Stimulated activated naive CD4-positive, alpha-beta T cell (primary cell): ENCODE measurements around the gene SLC1A2.

ENCODE experiments used
- DNase-seq, 6 experiments: peaks; one replicate each; lab custom pipeline; 2025; lab: John Stamatoyannopoulos, UW

The SLC1A2 gene

GRCh38 chr11:35419184-35419829, at the start of gene SLC1A2:
Gene SLC1A2 (minus strand): TSS chr11:35419558. CDS start chr11:35418966, 592 bp downstream.
- no peak for DNase-seq

DNA sequence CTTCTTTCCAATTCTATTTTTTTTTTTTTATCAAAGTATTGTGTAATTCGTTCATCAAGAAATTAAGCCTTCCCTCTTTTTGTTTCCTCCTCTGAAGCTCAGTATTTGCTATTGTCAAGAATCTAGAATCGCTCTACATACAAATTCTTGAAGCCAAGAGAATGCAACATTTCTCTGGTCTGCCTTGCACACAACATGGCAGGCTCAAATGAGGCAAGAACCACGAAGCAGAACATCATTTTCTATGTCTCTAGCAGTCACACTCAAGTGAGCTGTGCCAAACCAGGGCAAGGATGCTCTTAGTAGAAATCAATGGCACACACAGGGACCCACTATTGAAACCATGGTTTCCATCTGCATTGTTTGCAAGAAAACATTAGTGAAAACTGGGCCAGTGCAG, 46.7 kb upstream of the SLC1A2 start:
- DNase-seq, result no peak

DNA sequence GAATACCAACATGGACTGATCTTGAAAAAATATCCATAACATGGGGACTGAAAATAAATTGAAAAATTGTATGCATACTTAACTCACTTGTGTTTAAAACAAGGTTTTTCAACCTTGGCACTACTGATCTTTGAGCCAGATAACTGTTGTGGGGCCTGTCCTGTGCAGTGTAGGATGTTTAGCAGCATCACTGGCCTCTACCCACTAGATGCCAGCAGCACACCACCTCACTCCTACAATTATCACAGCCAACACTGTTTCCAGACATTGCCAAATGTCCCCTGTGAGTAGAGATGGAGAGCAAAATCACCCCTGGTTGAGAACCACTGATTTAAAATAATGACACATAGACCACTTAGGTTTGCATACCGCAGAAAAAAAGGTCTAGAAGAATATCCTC, 45.0 kb upstream of the SLC1A2 start:
- no peak for DNase-seq

GRCh38 chr11:35463331-35463751, 44.0 kb upstream of the SLC1A2 start:
- DNase-seq, result no peak

DNA sequence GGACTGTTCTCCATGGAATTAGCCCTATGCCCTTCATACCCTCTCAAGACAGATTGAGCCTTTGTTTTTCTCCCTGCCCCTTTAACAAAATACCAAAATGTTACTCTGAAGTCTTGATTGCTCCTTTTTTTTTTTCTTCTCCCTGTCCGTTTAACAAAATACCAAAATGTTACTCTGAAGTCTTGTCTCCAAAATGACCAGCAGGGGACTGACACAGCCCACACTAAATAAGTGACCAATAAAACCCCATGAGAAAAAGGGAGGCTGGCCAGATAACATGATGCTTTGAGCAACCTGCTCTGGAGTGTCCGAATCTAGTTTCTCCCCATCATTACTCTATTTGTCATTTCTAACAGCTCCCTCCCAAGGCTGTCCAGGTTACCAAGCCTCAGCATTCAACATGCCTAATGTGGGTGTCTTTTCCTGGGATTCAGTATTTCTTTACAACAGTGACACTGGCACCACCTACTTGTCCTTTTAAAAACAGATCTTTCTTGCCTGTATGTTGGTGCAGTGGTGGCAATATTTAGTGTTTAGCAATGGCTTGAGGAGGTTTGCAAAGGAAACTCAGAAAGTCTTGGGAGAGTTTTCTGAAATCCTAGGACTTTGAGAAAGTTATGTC, 42.7 kb upstream of the SLC1A2 start:
- DNase-seq, result no peak

- no peak for DNase-seq
Measured at GRCh38 chr11:35459489-35459888, 40.1 kb upstream of the SLC1A2 start.

GRCh38 chr11:35458846-35459245, 39.5 kb upstream of the SLC1A2 start:
- DNase-seq, result no peak

DNA sequence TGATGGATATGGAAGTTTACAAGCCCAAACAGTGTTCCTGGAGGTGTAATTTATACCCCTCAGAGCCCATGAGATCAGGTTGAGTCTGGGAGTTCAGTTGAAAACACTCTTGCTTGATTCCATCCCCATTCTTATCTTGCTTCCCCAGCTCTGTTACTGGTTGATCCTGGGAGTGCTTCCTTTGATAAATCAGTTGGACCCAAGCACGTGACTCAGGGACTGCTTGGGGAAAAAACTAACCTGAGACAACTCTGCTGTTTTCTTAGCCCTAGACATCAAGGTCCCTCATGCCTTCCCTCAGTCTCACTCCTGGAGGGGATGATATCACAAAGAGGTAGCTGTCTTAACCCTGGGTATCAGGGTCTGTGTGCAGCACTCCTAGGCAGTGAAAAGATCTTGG, 35.0 kb upstream of the SLC1A2 start:
- DNase-seq, result no peak

DNA sequence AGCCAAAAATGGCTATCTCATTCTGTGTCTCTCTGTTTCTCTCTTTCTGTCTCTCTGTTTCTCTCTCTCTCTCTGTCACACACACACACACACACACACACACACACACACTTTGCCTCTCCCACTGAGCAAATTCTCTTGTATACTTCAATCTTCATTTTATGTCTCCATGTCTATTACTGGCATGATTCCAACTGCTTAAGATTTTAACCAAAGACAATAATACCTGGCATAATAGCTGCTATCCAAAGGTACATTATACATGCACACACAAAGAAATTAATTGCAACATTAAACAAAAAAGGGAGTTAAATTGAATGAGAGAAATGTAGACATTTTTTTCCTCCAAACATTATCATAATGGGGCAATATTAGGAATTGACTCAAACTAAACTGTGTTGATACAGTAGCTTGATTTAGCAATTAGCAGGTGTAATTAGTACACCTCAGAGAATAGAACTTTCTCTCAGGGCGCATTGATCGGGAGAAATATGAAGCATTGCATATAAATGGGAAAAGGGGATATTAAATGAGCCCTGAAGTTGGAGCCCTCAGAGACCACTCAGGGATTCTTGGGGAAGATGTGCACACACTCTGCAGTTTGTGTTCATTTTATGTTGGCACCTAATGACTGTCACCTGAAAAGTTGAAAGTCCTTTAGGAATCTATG, 17.4 kb upstream of the SLC1A2 start:
- no peak for DNase-seq

- DNase-seq, result no peak
Measured at GRCh38 chr11:35433588-35433987, 14.2 kb upstream of the SLC1A2 start.

DNA sequence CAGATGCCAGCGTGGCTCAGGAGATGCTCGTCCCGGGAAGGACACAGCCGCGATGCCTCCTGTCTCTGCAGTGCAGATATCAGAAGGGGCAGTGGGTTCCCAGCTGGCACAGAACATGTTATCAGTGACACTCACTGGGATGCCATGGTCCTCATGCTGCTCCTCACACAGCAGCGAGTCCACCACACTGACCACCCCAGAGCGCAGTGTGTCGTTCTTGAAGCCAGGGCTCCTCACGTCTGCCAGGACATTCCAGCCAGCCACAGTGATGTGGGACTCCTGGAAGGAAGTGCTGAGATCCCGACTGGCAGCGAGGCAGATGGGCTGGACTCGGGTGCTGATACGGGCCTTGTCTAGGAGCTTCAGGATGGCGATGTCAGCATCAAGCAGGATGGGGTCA, 13.1 kb upstream of the SLC1A2 start:
- no peak for DNase-seq

- no peak for DNase-seq
Measured at GRCh38 chr11:35427071-35427470, 7.7 kb upstream of the SLC1A2 start.

DNA sequence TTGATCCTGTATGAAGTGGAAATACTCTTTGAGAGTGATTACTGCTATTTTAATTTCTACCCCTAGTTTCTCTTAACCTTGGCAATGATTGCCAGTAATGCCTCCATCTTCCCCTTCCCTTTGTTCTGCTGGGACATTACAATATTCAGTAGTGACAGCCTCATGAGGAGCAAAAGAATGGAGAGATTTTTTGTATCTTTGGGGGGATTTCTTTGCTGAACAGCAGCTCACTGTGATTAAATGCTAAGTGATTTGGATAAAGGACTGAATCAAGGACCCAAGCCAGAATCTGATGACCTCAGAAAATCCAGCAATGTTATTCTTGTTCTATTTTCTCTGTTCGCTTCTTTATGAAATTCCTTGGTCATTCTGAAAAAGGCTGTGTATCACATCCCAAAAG, 7.0 kb upstream of the SLC1A2 start:
- DNase-seq, result no peak

- no peak for DNase-seq
Measured at GRCh38 chr11:35425603-35426212, 6.3 kb upstream of the SLC1A2 start.

DNA sequence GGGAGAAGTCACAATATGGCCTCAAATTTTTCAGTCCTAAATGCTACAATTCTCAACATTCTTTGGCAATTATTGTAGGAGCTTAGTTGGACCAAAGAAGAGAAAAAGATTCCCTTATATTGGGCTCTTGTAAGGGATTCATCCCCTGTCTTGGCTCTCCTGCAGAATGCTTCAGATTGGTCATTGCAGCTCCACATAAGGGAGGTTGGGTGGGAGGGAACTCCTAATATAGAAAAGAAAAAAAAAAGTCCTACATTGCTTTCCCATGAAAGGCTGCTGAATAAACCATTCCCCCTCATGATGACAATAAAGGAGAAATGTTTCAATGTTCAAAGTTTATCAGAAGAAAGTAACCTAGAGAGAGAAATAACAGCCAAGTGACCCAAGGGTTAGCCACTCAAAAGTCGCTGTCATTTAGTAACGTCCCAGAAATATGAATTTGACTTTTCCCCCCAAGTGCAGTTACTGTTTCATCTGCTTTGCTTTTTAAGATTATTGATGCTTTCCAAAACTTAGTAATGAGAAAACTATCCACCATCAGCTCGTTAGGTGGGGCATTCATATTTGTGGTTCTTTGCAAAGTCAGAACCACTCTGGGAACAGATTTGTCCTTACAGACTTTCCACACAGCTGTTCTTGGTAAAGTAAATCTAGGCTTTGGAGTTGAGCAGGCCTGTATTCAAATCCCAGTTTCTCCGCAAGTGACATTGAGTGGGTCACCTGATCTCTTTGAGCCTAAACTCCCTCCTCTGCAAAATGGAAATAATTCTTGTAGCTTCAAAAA, 5.0 kb upstream of the SLC1A2 start:
- no peak for DNase-seq

DNA sequence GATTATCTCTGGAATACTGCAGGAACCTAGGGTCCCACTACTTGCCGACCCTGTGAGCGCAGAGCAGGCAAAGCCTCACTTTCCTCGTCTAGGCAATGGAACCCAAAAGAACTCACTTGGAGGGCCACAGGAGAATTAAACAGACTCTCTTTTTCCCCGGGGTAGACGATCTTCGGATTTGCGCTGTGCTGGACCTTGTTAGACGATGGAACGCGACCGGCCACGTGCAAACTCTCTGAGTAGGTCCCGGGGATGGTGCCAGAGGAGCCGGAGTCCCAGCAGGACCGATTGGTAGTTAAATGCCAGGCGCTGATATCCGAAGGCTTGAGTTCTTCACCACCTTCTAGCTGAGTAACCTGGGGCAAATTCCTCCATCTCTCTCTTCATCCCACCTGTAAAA, 1.0 kb upstream of the SLC1A2 start:
- DNase-seq, result no peak

GRCh38 chr11:35419830-35420333, 524 bp upstream of the SLC1A2 start:
- DNase-seq, result no peak

GRCh38 chr11:35418282-35419183, 825 bp downstream of the SLC1A2 start:
- no peak for DNase-seq

GRCh38 chr11:35415487-35415886, 3.9 kb downstream of the SLC1A2 start:
- no peak for DNase-seq

GRCh38 chr11:35414776-35415175, 4.6 kb downstream of the SLC1A2 start:
- DNase-seq, result no peak

DNA sequence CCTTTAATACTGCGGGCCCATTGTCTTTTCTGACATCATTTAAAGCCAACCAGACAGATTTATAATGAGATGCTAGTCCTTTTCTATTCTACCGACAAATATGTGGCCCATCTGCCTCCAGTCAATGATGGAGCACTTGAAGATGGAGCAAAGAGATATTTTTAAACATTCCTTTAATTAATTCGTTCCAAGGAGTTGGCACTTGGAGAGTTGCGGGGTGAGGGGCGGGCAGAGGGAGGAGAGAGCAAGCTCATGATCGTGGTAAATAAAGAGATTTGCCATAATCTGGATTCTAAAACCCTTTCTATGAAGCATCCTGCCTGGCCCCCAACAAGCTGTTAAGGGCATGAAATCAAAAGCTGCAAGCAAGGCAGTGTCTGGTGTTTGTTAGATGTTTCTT, 5.0 kb downstream of the SLC1A2 start:
- DNase-seq, result no peak
